C1 segment of cervical spinal cord (tissue), 14 donors: Measurements from ENCODE around the gene CHTOP.

ENCODE experiments used
- DNase-seq, 14 donors: peaks; one replicate each; lab custom pipeline; 2025; lab: John Stamatoyannopoulos, UW

The CHTOP gene

GRCh38 chr1:153685544-153686340, 51.9 kb downstream of the CHTOP start:
- no peak for DNase-seq

- DNase-seq: no peak
Measured at GRCh38 chr1:153687346-153688125, 53.7 kb downstream of the CHTOP start.

GRCh38 chr1:153688276-153688675, 54.4 kb downstream of the CHTOP start:
- DNase-seq: no peak

- no peak for DNase-seq
Measured at GRCh38 chr1:153688736-153689328, 55.0 kb downstream of the CHTOP start.

- DNase-seq: no peak
Measured at GRCh38 chr1:153693466-153693865, 59.6 kb downstream of the CHTOP start.
